Glutamatergic neuron (in vitro differentiated cells): ENCODE results near the gene TAS2R40. TPM values are rescaled to one million over a fixed set of nuclear protein-coding genes. Genes with fewer than 3 reads are reported as not detected.

Experiments used
- DNase-seq: peaks from one replicate; pipeline ENCODE4 v3.0.0; 2022
- H3K27ac Mint-ChIP-seq: one replicate; pipeline ENCODE4 v1.8.0; 2020; ENCODE audit warnings: mild to moderate bottlenecking, mixed read lengths, inconsistent platforms; ENCODE audit not compliant: unreplicated experiment
- H3K27me3 Mint-ChIP-seq: one replicate; pipeline ENCODE4 v1.8.0; 2020; ENCODE audit warnings: mild to moderate bottlenecking, moderate library complexity, mixed read lengths, inconsistent platforms; ENCODE audit not compliant: unreplicated experiment
- H3K36me3 Mint-ChIP-seq: one replicate; pipeline ENCODE4 v1.8.0; 2020; ENCODE audit warnings: mild to moderate bottlenecking, mixed read lengths, inconsistent platforms; ENCODE audit not compliant: unreplicated experiment
- H3K4me1 Mint-ChIP-seq: one replicate; pipeline ENCODE4 v1.8.0; 2020; ENCODE audit warnings: mild to moderate bottlenecking, low read depth, mixed read lengths, inconsistent platforms; ENCODE audit not compliant: unreplicated experiment
- H3K4me3 Mint-ChIP-seq: one replicate; pipeline ENCODE4 v1.8.0; 2020; ENCODE audit warnings: mild to moderate bottlenecking, mixed read lengths, inconsistent platforms; ENCODE audit not compliant: unreplicated experiment
- H3K9me3 Mint-ChIP-seq: one replicate; pipeline ENCODE4 v1.8.0; 2020; ENCODE audit warnings: mild to moderate bottlenecking, moderate library complexity, mixed read lengths, inconsistent platforms; ENCODE audit not compliant: unreplicated experiment
- CTCF ChIP-seq: fragments of 200-600 bp; sonication (generic); IDR thresholded peaks from one replicate; pipeline ENCODE4 v1.5.0; 2021; ENCODE audit not compliant: partially characterized antibody, unreplicated experiment
- total RNA-seq: library from RNA; stranded (reverse); fragmentation: NEBNext Ultra II Directional; extraction: Animal tissue kit (Norgen Biotek cat#: 25700); gene quantifications from one replicate; pipeline ENCODE4 v1.2.1, GENCODE V29; 2021; ENCODE audit not compliant: unreplicated experiment

Gene TAS2R40
- total RNA-seq, 1 donor from 2014 or later: not detected

- peak; percentile 45 for DNase-seq
- Mint-ChIP-seq H3K27me3 (no peaks in the 10 kb centered on the region), H3K27ac (no peak overlapping the region), H3K36me3 (no peaks in the 10 kb centered on the region), H3K4me3 (no peak overlapping the region), H3K9me3 (peaks cover 2% of the 10 kb centered on the region), H3K4me1 (peaks cover 16% of the 10 kb centered on the region)
- peak; percentile 100 for TF ChIP-seq CTCF
Observed at GRCh38 chr7:143214789-143215679, 6.8 kb upstream of the TAS2R40 start.

GRCh38 chr7:143216151-143216550 lies 5.7 kb upstream of the TAS2R40 start:
- no peak for DNase-seq
- peaks cover 2% of the 10 kb centered on the region for H3K9me3 Mint-ChIP-seq
- H3K36me3 Mint-ChIP-seq: no peaks in the 10 kb centered on the region
- no peak for TF ChIP-seq CTCF
- H3K27ac Mint-ChIP-seq: no peak overlapping the region
- H3K27me3 Mint-ChIP-seq: no peaks in the 10 kb centered on the region
- peaks cover 16% of the 10 kb centered on the region for H3K4me1 Mint-ChIP-seq
- H3K4me3 Mint-ChIP-seq: no peak overlapping the region

GRCh38 chr7:143216686-143217085 lies 5.2 kb upstream of the TAS2R40 start:
- H3K4me3 Mint-ChIP-seq: no peak overlapping the region
- H3K4me1 Mint-ChIP-seq: peaks cover 16% of the 10 kb centered on the region
- H3K9me3 Mint-ChIP-seq: peaks cover 2% of the 10 kb centered on the region
- H3K36me3 Mint-ChIP-seq: no peaks in the 10 kb centered on the region
- H3K27ac Mint-ChIP-seq: no peak overlapping the region
- TF ChIP-seq CTCF: no peak
- DNase-seq: no peak
- H3K27me3 Mint-ChIP-seq: no peaks in the 10 kb centered on the region

- no peak overlapping the region for H3K4me3 Mint-ChIP-seq
- no peak for TF ChIP-seq CTCF
- H3K27ac Mint-ChIP-seq: peak overlapping the region; percentile 41
- H3K4me1 Mint-ChIP-seq: peaks cover 16% of the 10 kb centered on the region
- H3K9me3 Mint-ChIP-seq: peaks cover 2% of the 10 kb centered on the region
- H3K36me3 Mint-ChIP-seq: no peaks in the 10 kb centered on the region
- DNase-seq: no peak
- no peaks in the 10 kb centered on the region for H3K27me3 Mint-ChIP-seq
Observed at GRCh38 chr7:143217806-143218205, 4.0 kb upstream of the TAS2R40 start.

GRCh38 chr7:143221286-143221685 lies 551 bp upstream of the TAS2R40 start:
- Mint-ChIP-seq H3K27ac (no peak overlapping the region), H3K36me3 (no peaks in the 10 kb centered on the region), H3K4me3 (no peak overlapping the region), H3K9me3 (no peaks in the 10 kb centered on the region), H3K4me1 (peaks cover 16% of the 10 kb centered on the region), H3K27me3 (no peaks in the 10 kb centered on the region)
- no peak for DNase-seq
- no peak for TF ChIP-seq CTCF
